Right lobe of liver (tissue), 6 donors: ENCODE measurements around the gene FOXI1. TPM values are rescaled to one million over a fixed set of nuclear protein-coding genes. Genes with fewer than 3 reads are reported as not detected.

Experiments
- ATAC-seq, 4 donors: fragments of 200-7000 bp; cut with Tn5 transposase; one replicate each; pipeline ENCODE4 v1.9.1; 2020; ENCODE audit warnings: mild to moderate bottlenecking in 4 of 4, moderate library complexity in 4 of 4
- DNase-seq, 3 donors: peaks; one replicate each; pipeline ENCODE4 v3.0.0-alpha.2; 2020
- H3K27ac ChIP-seq, 3 donors: fragments of 200-600 bp; one replicate each; pipeline ENCODE4 v1.8.0; 2022
- H3K27me3 ChIP-seq, 2 donors: fragments of 200-600 bp; one replicate each; pipeline ENCODE4 v1.8.0; 2022
- H3K36me3 ChIP-seq, 4 donors: fragments of 200-600 bp; sonication (generic) in 1 of 4; one replicate each; pipeline versions ENCODE4 v1.5.1 to v1.8.0; 2017 to 2022; ENCODE audit warnings: control low read depth in 1 of 4
- H3K4me1 ChIP-seq, 4 donors: fragments of 200-600 bp; sonication (generic) in 1 of 4; one replicate each; pipeline versions ENCODE4 v1.5.1 to v1.8.0; 2017 to 2022; ENCODE audit warnings: control low read depth in 1 of 4
- H3K4me3 ChIP-seq, 3 donors: fragments of 200-600 bp; one replicate each; pipeline ENCODE4 v1.8.0; 2022
- H3K9me3 ChIP-seq, 4 donors: fragments of 200-600 bp; sonication (generic) in 1 of 4; one replicate each; pipeline versions ENCODE4 v1.5.1 to v1.8.0; 2017 to 2022; ENCODE audit warnings: control low read depth in 1 of 4
- CTCF ChIP-seq, 4 donors: fragments of 200-600 bp in 3 of 4; fragments of 450-650 bp in 1 of 4; IDR thresholded peaks; one replicate each; pipeline versions ENCODE4 v1.5.1 to v1.8.0; 2016 to 2022; ENCODE audit warnings: antibody characterized with exemption in 4 of 4, mild to moderate bottlenecking in 2 of 4
- POLR2A ChIP-seq: fragments of 450-650 bp; IDR thresholded peaks from one replicate; pipeline ENCODE4 v1.6.1; 2017; ENCODE audit warnings: antibody characterized with exemption, mild to moderate bottlenecking
- WGBS: methylation state at CpG from one replicate; pipeline ENCODE4 v1.1.6; 2018; ENCODE audit warnings: low coverage, low lambda C conversion rate; ENCODE audit not compliant: insufficient coverage; ENCODE audit errors: missing lambda C conversion rate; 5-methylcytosine and 5-hydroxymethylcytosine counted together
- intact Hi-C, 2 donors: fragments of 100-400 bp; cut with DNase I; formaldehyde crosslinking; loops; one replicate each; pipeline versions ENCODE4 v1.11.2 to v1.14.1; 2022
- total RNA-seq, 6 experiments: library from RNA; depleted of rRNA in 2 of 6; stranded (reverse); fragments of >200 nt in 2 of 6; fragmentation: NEBNext Ultra II Directional in 3 of 6; extraction: Animal tissue kit (Norgen Biotek cat#: 25700) in 3 of 6; gene quantifications; one replicate each; pipeline versions ENCODE4 v1.1.0 to v1.2.4, GENCODE V29; 2016 to 2023
- donor health status: DM: no; HTN: yes; CAD: no.
- donor health status: DM: no; HTN: no; CAD: no.
- donor health status: DM: no; HTN: no; CAD: no.
- donor health status: DM: no; HTN: yes; CAD: no.
- donor health status: DM: no; HTN: yes; CAD: no.

The FOXI1 gene
- total RNA-seq, 6 experiments from 2014 or later, result not detected

DNA sequence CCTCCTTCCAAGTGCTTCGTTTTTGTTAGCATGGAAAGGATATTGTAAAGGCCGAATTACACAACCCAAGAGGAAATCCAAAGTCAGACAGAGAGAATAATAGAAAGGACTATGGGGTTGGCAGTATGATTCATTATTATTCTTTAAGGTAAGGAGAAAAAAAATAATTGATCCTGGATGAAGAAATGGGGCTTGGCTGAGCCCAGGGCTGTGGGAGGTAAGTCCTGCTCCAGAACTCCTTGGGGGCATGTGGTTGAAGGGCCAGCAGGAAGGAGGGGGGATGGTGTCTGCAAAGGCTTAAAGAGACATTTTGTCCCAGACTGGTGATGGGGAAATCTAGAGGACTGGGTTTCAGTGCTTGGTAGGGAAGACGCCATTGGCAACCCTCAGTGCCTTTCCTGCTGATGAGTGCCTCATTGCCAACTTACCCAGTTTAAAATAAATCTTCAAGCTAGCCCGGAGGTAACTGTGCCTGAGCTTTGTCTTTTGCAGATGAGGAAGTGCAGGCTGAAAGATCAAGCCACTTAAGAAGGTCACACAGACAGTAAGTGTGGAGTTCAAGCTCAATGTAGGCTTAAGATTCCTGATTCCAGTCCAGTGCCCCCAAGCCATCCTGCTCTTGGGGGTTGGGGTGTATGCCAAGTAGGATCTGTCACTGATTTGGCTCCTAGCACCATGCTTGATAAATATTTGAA is 30.2 kb downstream of the FOXI1 start:
- Histone ChIP-seq H3K36me3 (no peaks in the 10 kb centered on the region), H3K9me3 (no peaks in the 10 kb centered on the region), H3K27me3 (no peaks in the 10 kb centered on the region), H3K4me3 (no peak overlapping the region), H3K4me1 (no peaks in the 10 kb centered on the region), H3K27ac (no peak overlapping the region)
- intact Hi-C loops, result no loop called here
- DNase-seq (no peak), ATAC-seq (no peak)
- no peak for TF ChIP-seq CTCF (IDR thresholded peaks at IDR 0.05)
- WGBS, result 18% methylated on average over 3 of the region's 4 CpGs

DNA sequence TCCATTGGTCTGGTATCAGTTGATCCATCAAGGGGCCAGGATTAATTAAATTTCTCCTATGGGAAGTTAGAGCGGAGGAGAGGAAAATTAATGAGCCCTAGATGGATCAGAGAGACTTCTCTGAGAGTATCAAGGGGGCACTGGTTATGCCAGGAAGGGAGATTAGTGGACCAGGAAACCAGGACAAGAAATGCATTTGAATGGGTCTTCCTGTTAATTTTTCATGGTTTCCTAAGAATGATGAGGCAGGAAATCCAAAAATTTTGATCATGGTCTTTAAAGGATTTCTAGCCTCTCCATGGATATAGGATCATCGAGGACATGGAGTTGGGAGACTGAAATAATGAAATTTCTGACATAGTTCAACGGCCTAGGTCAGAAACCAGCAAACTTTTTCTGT is 30.8 kb downstream of the FOXI1 start:
- H3K9me3 ChIP-seq, result no peaks in the 10 kb centered on the region
- no peaks in the 10 kb centered on the region for H3K4me1 ChIP-seq
- no peak for DNase-seq
- H3K27me3 ChIP-seq, result no peaks in the 10 kb centered on the region
- H3K27ac ChIP-seq, result no peak overlapping the region
- H3K4me3 ChIP-seq, result no peak overlapping the region
- no peak for ATAC-seq
- WGBS, result 23% methylated on average over 3 of the region's 3 CpGs
- intact Hi-C loops, result no loop called here
- H3K36me3 ChIP-seq, result no peaks in the 10 kb centered on the region
- no peak for TF ChIP-seq POLR2A
- TF ChIP-seq CTCF (IDR thresholded peaks at IDR 0.05), result no peak

DNA sequence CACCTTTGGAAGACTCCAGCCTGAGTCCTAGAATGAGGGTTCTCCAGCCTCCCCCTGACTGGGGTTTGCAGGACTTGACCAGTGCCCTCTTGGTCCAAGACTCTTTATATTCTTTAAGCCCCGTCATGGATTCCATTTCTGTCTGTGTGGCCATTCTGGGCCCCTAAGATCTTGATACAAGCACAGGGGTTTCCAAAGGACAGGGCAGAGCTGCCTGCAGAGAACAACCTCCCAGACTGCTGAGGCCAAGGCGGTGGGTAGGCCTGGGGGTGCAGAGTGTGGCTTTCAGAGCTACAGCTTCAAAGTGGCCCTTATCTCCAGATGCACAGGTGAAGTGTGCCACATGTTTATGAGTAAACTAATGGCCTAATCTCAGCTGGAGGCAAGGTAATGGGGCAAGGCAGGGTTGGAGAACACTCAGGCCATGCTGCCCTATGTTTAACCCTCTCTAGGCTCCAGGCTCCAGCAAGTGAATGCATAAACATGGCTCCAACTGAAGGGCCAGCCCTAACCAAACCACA is 32.1 kb downstream of the FOXI1 start:
- H3K36me3 ChIP-seq, result no peaks in the 10 kb centered on the region
- DNase-seq, result no peak
- no peaks in the 10 kb centered on the region for H3K4me1 ChIP-seq
- no peaks in the 10 kb centered on the region for H3K9me3 ChIP-seq
- H3K27me3 ChIP-seq, result no peaks in the 10 kb centered on the region
- WGBS, result 79% methylated on average over 2 of the region's 2 CpGs
- ATAC-seq, result no peak
- no peak overlapping the region for H3K27ac ChIP-seq
- intact Hi-C loops, result no loop called here
- H3K4me3 ChIP-seq, result no peak overlapping the region
- no peak for TF ChIP-seq CTCF (IDR thresholded peaks at IDR 0.05)
- TF ChIP-seq POLR2A, result no peak

GRCh38 chr5:170138273-170138672 is 32.6 kb downstream of the FOXI1 start:
- Histone ChIP-seq H3K27me3 (no peaks in the 10 kb centered on the region), H3K36me3 (no peaks in the 10 kb centered on the region), H3K4me3 (no peak overlapping the region), H3K27ac (no peak overlapping the region), H3K4me1 (no peaks in the 10 kb centered on the region), H3K9me3 (no peaks in the 10 kb centered on the region)
- ATAC-seq, result no peak
- no peak for DNase-seq
- intact Hi-C loops, result no loop called here
- no peak for TF ChIP-seq POLR2A
- no peak for TF ChIP-seq CTCF (IDR thresholded peaks at IDR 0.05)
- 65% methylated on average over 4 of the region's 4 CpGs for WGBS
